ENCODE data around the gene HOPX. TPM values are rescaled to one million over a fixed set of nuclear protein-coding genes. Genes with fewer than 3 reads are reported as not detected.

The HOPX gene
- total and polyA plus RNA-seq, 2 of the 8 experiments (the other 6 are each of a cell fraction or from before 2014, with no cell fraction given), result not detected

- Histone ChIP-seq H3K27ac (ENCODE audit: low read depth, low read length) (no peak overlapping the region), H4K5ac (ENCODE audit: insufficient read length, low read depth, low read length) (no peak overlapping the region), H2AFZ (ENCODE audit: low read length) (no peak overlapping the region), H3K79me1 (ENCODE audit: low read depth, low read length) (no peaks in the 10 kb centered on the region), H3K4me1 (replicated peaks in 1 of 4; ENCODE audit: control insufficient read depth in 3 of 4, insufficient read depth in 4 of 4, low read length in 3 of 4) (no peaks in the 10 kb centered on the region), H4K91ac (replicated peaks; ENCODE audit: insufficient read length, low read length) (no peak overlapping the region), H3K79me2 (ENCODE audit: control insufficient read depth in 1 of 2, insufficient read depth in 2 of 2, low read length in 2 of 2) (no peaks in the 10 kb centered on the region), H2BK5ac (ENCODE audit: low read depth, low read length) (no peak overlapping the region), H3K9ac (replicated peaks in 1 of 4; ENCODE audit: extremely low read depth in 1 of 4, low read depth in 3 of 4, low read length in 3 of 4) (no peak overlapping the region), H3K4me2 (ENCODE audit: insufficient read depth in 1 of 2, low read depth in 2 of 2, low read length in 2 of 2) (no peak overlapping the region), H2BK15ac (ENCODE audit: low read length) (no peak overlapping the region), H4K20me1 (replicated peaks in 1 of 2; ENCODE audit: control insufficient read depth in 1 of 2, insufficient read depth in 2 of 2, low read length in 2 of 2) (no peaks in the 10 kb centered on the region), H3K4ac (replicated peaks; ENCODE audit: insufficient read length, low read depth, low read length) (no peak overlapping the region), H3K9me3 (ENCODE audit: insufficient read depth in 2 of 2, low read depth in 1 of 2, low read length in 1 of 2) (no peaks in the 10 kb centered on the region), H2AK5ac (ENCODE audit: low read depth, low read length) (no peak overlapping the region), H3K23ac (ENCODE audit: insufficient read length) (no peak overlapping the region), H3K56ac (replicated peaks; ENCODE audit: insufficient read length, low read depth, low read length) (no peak overlapping the region), H3K23me2 (ENCODE audit: low read depth, low read length) (no peaks in the 10 kb centered on the region), H2BK12ac (ENCODE audit: low read depth, low read length) (no peak overlapping the region), H3K27me3 (replicated peaks in 1 of 4; ENCODE audit: control insufficient read depth in 3 of 4, extremely low read depth in 1 of 4, insufficient read depth in 3 of 4, low read length in 3 of 4) (no peaks in the 10 kb centered on the region; a peak in 1 of 7 replicates), H3K4me3 (ENCODE audit: extremely low read depth in 1 of 4, insufficient read depth in 2 of 4, low read depth in 3 of 4, low read length in 4 of 4) (no peak overlapping the region), H4K8ac (ENCODE audit: extremely low read depth, insufficient read depth, low read length) (no peak overlapping the region), H3K36me3 (ENCODE audit: control insufficient read depth in 2 of 4, insufficient read depth in 4 of 4, low read length in 3 of 4) (no peaks in the 10 kb centered on the region), H2BK120ac (replicated peaks; ENCODE audit: low read depth, low read length) (no peak overlapping the region), H3K14ac (ENCODE audit: insufficient read length) (no peak overlapping the region), H2BK20ac (ENCODE audit: low read length) (no peak overlapping the region), H3K18ac (ENCODE audit: extremely low read depth, low read length) (no peak overlapping the region)
- ChIA-PET CTCF (ENCODE audit: partially characterized antibody) (interaction anchor here (0.7 to 4.3 kb wide), 5 partner anchors 11 to 96 kb away, joined by 3 to 34 read pairs (median 5); no protein-coding TSS in a partner anchor), POLR2A (ENCODE audit: partially characterized antibody) (interaction anchor here (0.9 to 1.4 kb wide), 2 partner anchors 9 to 27 kb away, joined by 3 read pairs; no protein-coding TSS in a partner anchor)
- DNase-seq (ENCODE audit: low read depth in 1 of 2, low spot score in 2 of 2) (no peak), FAIRE-seq (no peak)
- no peak for TF ChIP-seq CHD2 (IDR thresholded peaks at IDR 0.05; ENCODE audit: low read length)
- TF ChIP-seq JUN (IDR thresholded peaks at IDR 0.05; ENCODE audit: low read depth, low read length), result no peak
- no peak for TF ChIP-seq KDM4A (IDR thresholded peaks at IDR 0.05; ENCODE audit: low read depth, low read length, severe bottlenecking)
- TF ChIP-seq TAF7 (optimal IDR thresholded peaks at IDR 0.05; ENCODE audit: borderline replicate concordance, low read depth, low read length), result no peak
- no peak for TF ChIP-seq CEBPB (IDR thresholded peaks at IDR 0.05; ENCODE audit: low read depth, low read length)
- TF ChIP-seq SIN3A (conservative IDR thresholded peaks at IDR 0.05 in 1 of 2, IDR thresholded peaks at IDR 0.05 in 1 of 2; ENCODE audit: low read depth in 1 of 2, low read length in 2 of 2), result no peak
- 77% methylated on average over 5 of the region's 5 CpGs; no CpG with 5 or more reads in 1 of the 2 experiments for WGBS, 2 experiments (ENCODE audit: extremely low coverage in 1 of 2, insufficient coverage in 1 of 2, insufficient read length in 1 of 2, insufficient replicate concordance in 2 of 2, low coverage in 1 of 2, low lambda C conversion rate in 2 of 2, missing lambda C conversion rate in 1 of 2)
These were observed 40.2 kb downstream of the HOPX start for GRCh38 chr4:56640621-56641493.

Data from H1 (cell line).